ENCODE measurements around the gene ING5.
"Not testable (repeated sequence)": the region's sequence is repeated elsewhere in the genome, so short reads cannot be mapped to it uniquely, and the experiment has no call there.

ING5 gene

GRCh38 chr2:241743008-241743407 lies 41.2 kb downstream of the ING5 start:
- not testable (repeated sequence) for DNase-seq

- DNase-seq: no peak
Measured at GRCh38 chr2:241743620-241744019, 41.8 kb downstream of the ING5 start.

GRCh38 chr2:241744028-241744754 lies 42.4 kb downstream of the ING5 start:
- no peak for DNase-seq

- no peak for DNase-seq
Measured at GRCh38 chr2:241745276-241745675, 43.4 kb downstream of the ING5 start.

- no peak for DNase-seq
Measured at GRCh38 chr2:241746084-241746483, 44.2 kb downstream of the ING5 start.

GRCh38 chr2:241748468-241749256 lies 46.8 kb downstream of the ING5 start:
- DNase-seq: no peak

- DNase-seq: no peak
Measured at GRCh38 chr2:241750076-241750840, 48.4 kb downstream of the ING5 start.

- DNase-seq: no peak
Measured at GRCh38 chr2:241751152-241751551, 49.3 kb downstream of the ING5 start.

GRCh38 chr2:241751776-241752175 lies 49.9 kb downstream of the ING5 start:
- no peak for DNase-seq

GRCh38 chr2:241752253-241752652 lies 50.4 kb downstream of the ING5 start:
- DNase-seq: no peak

GRCh38 chr2:241752689-241753276 lies 50.9 kb downstream of the ING5 start:
- DNase-seq: no peak

GRCh38 chr2:241753493-241753892 lies 51.7 kb downstream of the ING5 start:
- DNase-seq: no peak

GRCh38 chr2:241754042-241754441 lies 52.2 kb downstream of the ING5 start:
- no peak for DNase-seq

GRCh38 chr2:241755166-241755565 lies 53.3 kb downstream of the ING5 start:
- DNase-seq: no peak

GRCh38 chr2:241755777-241756176 lies 53.9 kb downstream of the ING5 start:
- DNase-seq: no peak

GRCh38 chr2:241759067-241759807 lies 57.4 kb downstream of the ING5 start:
- DNase-seq: no peak

GRCh38 chr2:241759893-241760292 lies 58.1 kb downstream of the ING5 start:
- DNase-seq: not testable (repeated sequence)

GRCh38 chr2:241760301-241760771 lies 58.5 kb downstream of the ING5 start:
- no peak for DNase-seq

- no peak for DNase-seq
Measured at GRCh38 chr2:241762321-241762932, 60.6 kb downstream of the ING5 start.

GRCh38 chr2:241762933-241763369 lies 61.1 kb downstream of the ING5 start:
- peak; percentile 43 for DNase-seq

GRCh38 chr2:241763551-241764274 lies 61.9 kb downstream of the ING5 start:
- DNase-seq: no peak
